Left lung (tissue), 10 donors: ENCODE measurements around the gene DND1. TPM values are rescaled to one million over a fixed set of nuclear protein-coding genes. Genes with fewer than 3 reads are reported as not detected.

ENCODE experiments used
- ATAC-seq: fragments of 200-7000 bp; cut with Tn5 transposase; one replicate; pipeline ENCODE4 v1.9.1; 2020; ENCODE audit warnings: moderate library complexity
- DNase-seq, 4 donors: peaks; one replicate each; pipeline ENCODE4 v3.0.0-alpha.2; 2013 to 2020
- H3K27ac ChIP-seq, 2 donors: fragments of 200-600 bp; sonication (generic) in 1 of 2; one replicate each; pipeline versions ENCODE4 v1.5.0 to v1.8.0; 2020 to 2021
- H3K27me3 ChIP-seq, 2 donors: fragments of 200-600 bp; sonication (generic) in 1 of 2; one replicate each; pipeline versions ENCODE4 v1.5.0 to v1.8.0; 2020 to 2021
- H3K36me3 ChIP-seq, 2 donors: fragments of 200-600 bp; sonication (generic) in 1 of 2; one replicate each; pipeline versions ENCODE4 v1.5.0 to v1.8.0; 2020 to 2021
- H3K4me1 ChIP-seq, 2 donors: fragments of 200-600 bp; one replicate each; pipeline ENCODE4 v1.8.0; 2021
- H3K4me3 ChIP-seq, 2 donors: fragments of 200-600 bp; sonication (generic) in 1 of 2; one replicate each; pipeline versions ENCODE4 v1.5.0 to v1.8.0; 2020 to 2021; ENCODE audit warnings: mild to moderate bottlenecking in 1 of 2
- H3K9me3 ChIP-seq, 2 donors: fragments of 200-600 bp; sonication (generic) in 1 of 2; one replicate each; pipeline versions ENCODE4 v1.5.0 to v1.8.0; 2020 to 2021
- intact Hi-C, 2 donors: fragments of 100-400 bp; cut with DNase I; formaldehyde crosslinking; loops; one replicate each; pipeline versions ENCODE4 v1.11.2 to v1.14.2; 2022
- polyA plus RNA-seq, 6 donors: library from polyadenylated mRNA; unstranded; fragments of 120-200 nt; gene quantifications; one replicate each; pipeline ENCODE4 v1.2.1, GENCODE V29; 2013; ENCODE audit not compliant: insufficient read length in 6 of 6
- total RNA-seq, 2 donors: library from RNA; stranded (reverse); fragmentation: NEBNext Ultra II Directional; extraction: Animal tissue kit (Norgen Biotek cat#: 25700); gene quantifications; one replicate each; pipeline ENCODE4 v1.2.1, GENCODE V29; 2021
- TF ChIP-seq, protein P1 (sequence below), 2 donors: fragments of 200-600 bp; sonication (generic) in 1 of 2; IDR thresholded peaks; one replicate each; pipeline versions ENCODE4 v1.5.0 to v1.8.0; 2021; ENCODE audit warnings: antibody characterized with exemption in 2 of 2
- donor health status: DM: no; HTN: yes; CAD: no.
- donor health status: DM: no; HTN: no; CAD: no.

DND1 gene
- total and polyA plus RNA-seq, 8 donors, result 0.36 to 1.3 (median 0.58) TPM; not detected in 2

GRCh38 chr5:140678993-140679392 lies 5.6 kb upstream of the DND1 start:
- no peak overlapping the region for H3K4me3 ChIP-seq
- no peaks in the 10 kb centered on the region for H3K4me1 ChIP-seq
- TF ChIP-seq, protein P1, sequence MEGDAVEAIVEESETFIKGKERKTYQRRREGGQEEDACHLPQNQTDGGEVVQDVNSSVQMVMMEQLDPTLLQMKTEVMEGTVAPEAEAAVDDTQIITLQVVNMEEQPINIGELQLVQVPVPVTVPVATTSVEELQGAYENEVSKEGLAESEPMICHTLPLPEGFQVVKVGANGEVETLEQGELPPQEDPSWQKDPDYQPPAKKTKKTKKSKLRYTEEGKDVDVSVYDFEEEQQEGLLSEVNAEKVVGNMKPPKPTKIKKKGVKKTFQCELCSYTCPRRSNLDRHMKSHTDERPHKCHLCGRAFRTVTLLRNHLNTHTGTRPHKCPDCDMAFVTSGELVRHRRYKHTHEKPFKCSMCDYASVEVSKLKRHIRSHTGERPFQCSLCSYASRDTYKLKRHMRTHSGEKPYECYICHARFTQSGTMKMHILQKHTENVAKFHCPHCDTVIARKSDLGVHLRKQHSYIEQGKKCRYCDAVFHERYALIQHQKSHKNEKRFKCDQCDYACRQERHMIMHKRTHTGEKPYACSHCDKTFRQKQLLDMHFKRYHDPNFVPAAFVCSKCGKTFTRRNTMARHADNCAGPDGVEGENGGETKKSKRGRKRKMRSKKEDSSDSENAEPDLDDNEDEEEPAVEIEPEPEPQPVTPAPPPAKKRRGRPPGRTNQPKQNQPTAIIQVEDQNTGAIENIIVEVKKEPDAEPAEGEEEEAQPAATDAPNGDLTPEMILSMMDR (IDR thresholded peaks at IDR 0.05), result no peak
- H3K36me3 ChIP-seq, result peaks cover 0 to 98% of the 10 kb centered on the region in 2 donors
- DNase-seq, result no peak
- intact Hi-C loops, result no loop called here
- no peak overlapping the region for H3K27ac ChIP-seq
- ATAC-seq, result no peak
- H3K9me3 ChIP-seq, result no peaks in the 10 kb centered on the region
- no peaks in the 10 kb centered on the region for H3K27me3 ChIP-seq

DNA sequence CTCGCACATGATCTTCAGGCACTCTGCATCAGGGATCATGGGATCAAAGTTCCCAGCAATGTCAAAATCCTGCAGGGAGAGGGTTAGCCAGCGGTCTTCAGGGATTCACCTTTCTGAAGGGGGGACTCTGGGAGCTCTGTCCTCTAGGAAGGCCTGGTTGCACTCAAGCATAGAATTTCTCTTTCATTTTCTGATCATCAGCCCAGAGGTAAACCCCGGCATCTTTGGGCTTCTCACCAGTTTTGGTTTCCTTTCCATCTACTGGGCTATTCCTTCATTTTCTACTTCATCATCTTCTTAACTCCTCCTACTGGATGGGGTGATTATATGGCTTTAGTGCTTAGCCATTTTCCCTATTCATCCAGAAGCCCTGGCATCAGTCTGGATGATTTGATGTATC lies 4.6 kb upstream of the DND1 start:
- DNase-seq, result no peak
- H3K4me1 ChIP-seq, result no peaks in the 10 kb centered on the region
- intact Hi-C loops, result no loop called here
- no peak overlapping the region for H3K4me3 ChIP-seq
- no peaks in the 10 kb centered on the region for H3K27me3 ChIP-seq
- TF ChIP-seq, protein P1 (IDR thresholded peaks at IDR 0.05), result no peak
- no peaks in the 10 kb centered on the region for H3K9me3 ChIP-seq
- H3K27ac ChIP-seq, result no peak overlapping the region
- ATAC-seq, result no peak
- H3K36me3 ChIP-seq, result peaks cover 0 to 98% of the 10 kb centered on the region in 2 donors

DNA sequence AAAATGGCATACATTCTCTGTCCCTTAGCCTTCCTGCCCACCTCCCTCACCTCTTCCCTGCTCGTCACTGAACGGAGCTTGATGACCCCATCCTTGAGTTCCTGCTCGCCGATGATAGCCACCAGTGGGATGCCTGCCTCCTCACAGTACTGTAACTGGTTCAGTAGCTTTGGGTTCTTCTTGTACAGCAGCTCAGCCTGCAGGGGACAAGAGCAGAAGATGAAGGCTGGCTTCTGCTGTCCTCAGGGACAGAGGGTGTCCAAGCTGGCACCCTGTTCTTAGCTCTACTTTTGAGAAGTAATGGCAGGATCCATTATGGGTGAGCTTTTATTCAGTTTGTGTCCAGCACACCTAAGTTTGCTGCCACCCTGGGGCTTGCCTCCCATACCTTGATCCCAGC lies 1.3 kb upstream of the DND1 start:
- no peak overlapping the region for H3K4me3 ChIP-seq
- H3K36me3 ChIP-seq, result peaks cover 0 to 98% of the 10 kb centered on the region in 2 donors
- H3K4me1 ChIP-seq, result no peaks in the 10 kb centered on the region
- H3K27ac ChIP-seq, result no peak overlapping the region
- DNase-seq (no peak), ATAC-seq (no peak)
- TF ChIP-seq, protein P1 (IDR thresholded peaks at IDR 0.05), result no peak
- intact Hi-C loops, result no loop called here
- no peaks in the 10 kb centered on the region for H3K9me3 ChIP-seq
- no peaks in the 10 kb centered on the region for H3K27me3 ChIP-seq

DNA sequence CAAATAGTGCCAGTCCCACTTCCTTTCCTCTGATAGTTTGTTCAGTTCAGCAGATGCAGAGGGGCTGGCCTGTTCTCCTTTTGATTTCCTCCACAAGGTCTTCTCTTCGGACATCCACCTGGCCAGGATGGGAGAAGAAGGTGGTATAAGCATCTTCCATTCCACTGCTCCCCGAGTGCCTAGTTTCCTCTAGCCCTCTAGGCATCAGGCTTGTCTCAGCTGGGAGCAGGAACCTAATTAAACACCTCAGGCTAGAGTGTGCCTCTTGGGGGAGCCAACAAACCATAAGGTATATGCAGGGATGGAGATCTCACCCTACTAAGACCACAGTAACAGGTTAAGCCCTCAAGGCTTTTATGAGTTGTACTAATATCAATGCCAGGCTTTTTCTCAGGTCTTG lies 835 bp upstream of the DND1 start:
- Histone ChIP-seq H3K4me1 (no peaks in the 10 kb centered on the region), H3K27me3 (no peaks in the 10 kb centered on the region), H3K27ac (no peak overlapping the region), H3K9me3 (no peaks in the 10 kb centered on the region), H3K4me3 (no peak overlapping the region), H3K36me3 (peaks cover 0 to 98% of the 10 kb centered on the region in 2 donors)
- ATAC-seq, result no peak
- no peak for DNase-seq
- TF ChIP-seq, protein P1 (IDR thresholded peaks at IDR 0.05), result no peak
- intact Hi-C loops, result no loop called here

- ATAC-seq (peak; percentile 33), DNase-seq (no peak)
- Histone ChIP-seq H3K36me3 (peaks cover 0 to 99% of the 10 kb centered on the region in 2 donors), H3K27me3 (no peaks in the 10 kb centered on the region), H3K4me1 (no peaks in the 10 kb centered on the region), H3K9me3 (no peaks in the 10 kb centered on the region), H3K4me3 (no peak overlapping the region), H3K27ac (no peak overlapping the region)
- TF ChIP-seq, protein P1 (IDR thresholded peaks at IDR 0.05), result no peak
- intact Hi-C loops, result no loop called here
These were observed 755 bp downstream of the DND1 start for GRCh38 chr5:140672455-140673186.
